Glutamatergic neuron (in vitro differentiated cells): ENCODE measurements around the gene DIP2A. TPM values are rescaled to one million over a fixed set of nuclear protein-coding genes. Genes with fewer than 3 reads are reported as not detected.

Experiments used
- DNase-seq: peaks from one replicate; pipeline ENCODE4 v3.0.0; 2022
- H3K27ac Mint-ChIP-seq: one replicate; pipeline ENCODE4 v1.8.0; 2020; ENCODE audit warnings: mild to moderate bottlenecking, mixed read lengths, inconsistent platforms; ENCODE audit not compliant: unreplicated experiment
- H3K27me3 Mint-ChIP-seq: one replicate; pipeline ENCODE4 v1.8.0; 2020; ENCODE audit warnings: mild to moderate bottlenecking, moderate library complexity, mixed read lengths, inconsistent platforms; ENCODE audit not compliant: unreplicated experiment
- H3K36me3 Mint-ChIP-seq: one replicate; pipeline ENCODE4 v1.8.0; 2020; ENCODE audit warnings: mild to moderate bottlenecking, mixed read lengths, inconsistent platforms; ENCODE audit not compliant: unreplicated experiment
- H3K4me1 Mint-ChIP-seq: one replicate; pipeline ENCODE4 v1.8.0; 2020; ENCODE audit warnings: mild to moderate bottlenecking, low read depth, mixed read lengths, inconsistent platforms; ENCODE audit not compliant: unreplicated experiment
- H3K4me3 Mint-ChIP-seq: one replicate; pipeline ENCODE4 v1.8.0; 2020; ENCODE audit warnings: mild to moderate bottlenecking, mixed read lengths, inconsistent platforms; ENCODE audit not compliant: unreplicated experiment
- H3K9me3 Mint-ChIP-seq: one replicate; pipeline ENCODE4 v1.8.0; 2020; ENCODE audit warnings: mild to moderate bottlenecking, moderate library complexity, mixed read lengths, inconsistent platforms; ENCODE audit not compliant: unreplicated experiment
- total RNA-seq: library from RNA; stranded (reverse); fragmentation: NEBNext Ultra II Directional; extraction: Animal tissue kit (Norgen Biotek cat#: 25700); gene quantifications from one replicate; pipeline ENCODE4 v1.2.1, GENCODE V29; 2021; ENCODE audit not compliant: unreplicated experiment
- TF ChIP-seq, protein P1 (sequence below): fragments of 200-600 bp; sonication (generic); IDR thresholded peaks from one replicate; pipeline ENCODE4 v1.5.0; 2021; ENCODE audit not compliant: partially characterized antibody, unreplicated experiment

Gene DIP2A
- total RNA-seq, 1 donor from 2014 or later, result 55.4 TPM

DNA sequence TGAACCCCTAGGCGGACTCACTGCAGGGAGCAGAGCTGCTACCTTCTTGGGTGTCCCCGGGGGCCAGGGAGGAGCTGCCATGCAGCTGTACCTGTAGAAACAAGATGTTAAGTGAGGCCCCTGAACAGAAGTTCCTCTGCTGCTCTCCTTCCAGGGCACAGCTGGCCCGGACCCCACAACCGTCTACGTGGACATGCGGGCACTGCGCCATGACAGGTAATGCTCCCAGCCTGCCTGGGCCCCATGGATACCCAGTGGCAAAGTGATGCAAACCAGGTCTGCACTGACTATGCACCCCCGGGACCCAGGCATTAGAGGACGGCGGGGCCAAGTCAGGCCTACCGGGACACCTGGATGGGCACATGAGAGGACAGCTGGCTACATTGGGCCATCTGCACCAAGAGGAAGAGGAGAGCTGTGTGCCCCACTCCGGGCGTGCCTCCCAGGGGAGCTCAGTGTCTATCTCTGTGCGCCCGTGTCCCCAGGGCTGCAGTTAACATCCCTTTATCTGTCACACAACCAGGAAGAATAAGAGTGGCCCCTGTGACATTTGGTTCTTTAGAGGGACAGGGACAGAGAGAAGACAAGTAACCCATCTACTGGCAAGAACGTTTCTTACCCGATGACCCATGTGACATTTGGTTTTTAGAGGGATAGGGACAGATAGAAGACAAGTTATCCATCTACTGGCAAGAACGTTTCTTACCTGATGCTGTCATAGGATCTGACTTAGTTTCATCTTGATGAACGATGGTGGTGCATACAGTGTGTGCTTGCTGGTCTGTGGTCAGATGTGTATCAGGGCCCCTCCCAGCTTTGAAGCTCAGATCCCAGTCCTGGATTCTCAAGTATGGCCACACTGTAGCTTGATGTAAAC is 102.1 kb downstream of the DIP2A start:
- peaks cover 4% of the 10 kb centered on the region for H3K27me3 Mint-ChIP-seq
- H3K9me3 Mint-ChIP-seq, result peaks cover 13% of the 10 kb centered on the region
- H3K4me3 Mint-ChIP-seq, result no peak overlapping the region
- TF ChIP-seq, protein P1, sequence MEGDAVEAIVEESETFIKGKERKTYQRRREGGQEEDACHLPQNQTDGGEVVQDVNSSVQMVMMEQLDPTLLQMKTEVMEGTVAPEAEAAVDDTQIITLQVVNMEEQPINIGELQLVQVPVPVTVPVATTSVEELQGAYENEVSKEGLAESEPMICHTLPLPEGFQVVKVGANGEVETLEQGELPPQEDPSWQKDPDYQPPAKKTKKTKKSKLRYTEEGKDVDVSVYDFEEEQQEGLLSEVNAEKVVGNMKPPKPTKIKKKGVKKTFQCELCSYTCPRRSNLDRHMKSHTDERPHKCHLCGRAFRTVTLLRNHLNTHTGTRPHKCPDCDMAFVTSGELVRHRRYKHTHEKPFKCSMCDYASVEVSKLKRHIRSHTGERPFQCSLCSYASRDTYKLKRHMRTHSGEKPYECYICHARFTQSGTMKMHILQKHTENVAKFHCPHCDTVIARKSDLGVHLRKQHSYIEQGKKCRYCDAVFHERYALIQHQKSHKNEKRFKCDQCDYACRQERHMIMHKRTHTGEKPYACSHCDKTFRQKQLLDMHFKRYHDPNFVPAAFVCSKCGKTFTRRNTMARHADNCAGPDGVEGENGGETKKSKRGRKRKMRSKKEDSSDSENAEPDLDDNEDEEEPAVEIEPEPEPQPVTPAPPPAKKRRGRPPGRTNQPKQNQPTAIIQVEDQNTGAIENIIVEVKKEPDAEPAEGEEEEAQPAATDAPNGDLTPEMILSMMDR, result no peak
- peak overlapping the region; percentile 38 for H3K27ac Mint-ChIP-seq
- peaks cover 5% of the 10 kb centered on the region for H3K36me3 Mint-ChIP-seq
- peaks cover 32% of the 10 kb centered on the region for H3K4me1 Mint-ChIP-seq
- DNase-seq, result no peak

GRCh38 chr21:46561445-46562090 is 102.9 kb downstream of the DIP2A start:
- Mint-ChIP-seq H3K27ac (no peak overlapping the region), H3K9me3 (peaks cover 13% of the 10 kb centered on the region), H3K4me1 (peaks cover 32% of the 10 kb centered on the region), H3K27me3 (peaks cover 4% of the 10 kb centered on the region), H3K4me3 (no peak overlapping the region), H3K36me3 (no peaks in the 10 kb centered on the region)
- no peak for DNase-seq
- TF ChIP-seq, protein P1, result no peak

DNA sequence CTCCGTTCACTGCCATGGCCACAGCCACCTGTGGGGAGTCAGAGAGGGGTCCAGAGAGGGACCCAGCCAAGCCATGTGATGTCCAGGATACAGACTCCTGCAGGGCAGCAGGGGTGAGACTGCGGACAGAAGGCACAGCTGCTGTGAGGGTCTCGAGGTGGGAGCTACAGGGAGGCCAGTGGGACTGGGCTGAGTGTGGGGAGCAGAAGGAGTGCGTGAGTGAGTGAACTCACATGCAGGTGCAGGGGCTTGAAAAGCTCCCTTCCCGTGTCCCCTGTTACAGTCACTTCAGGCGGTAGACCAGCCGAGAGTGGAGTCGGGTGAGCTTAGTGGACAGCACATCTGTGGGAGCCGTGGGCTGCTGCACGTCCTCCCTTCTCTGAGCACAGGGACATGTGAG is 103.8 kb downstream of the DIP2A start:
- no peaks in the 10 kb centered on the region for H3K36me3 Mint-ChIP-seq
- H3K4me1 Mint-ChIP-seq, result peaks cover 32% of the 10 kb centered on the region
- TF ChIP-seq, protein P1, result no peak

GRCh38 chr21:46562964-46563607 is 104.4 kb downstream of the DIP2A start:
- H3K4me3 Mint-ChIP-seq, result no peak overlapping the region
- no peak for DNase-seq
- H3K4me1 Mint-ChIP-seq, result peaks cover 32% of the 10 kb centered on the region
- TF ChIP-seq, protein P1, result no peak
- H3K27ac Mint-ChIP-seq, result no peak overlapping the region
- H3K36me3 Mint-ChIP-seq, result no peaks in the 10 kb centered on the region
- H3K9me3 Mint-ChIP-seq, result peaks cover 11% of the 10 kb centered on the region
- peaks cover 4% of the 10 kb centered on the region for H3K27me3 Mint-ChIP-seq

More for the DNA sequence above, 103.8 kb downstream of the DIP2A start:
- peaks cover 11% of the 10 kb centered on the region for H3K9me3 Mint-ChIP-seq
- no peak overlapping the region for H3K4me3 Mint-ChIP-seq
- H3K27me3 Mint-ChIP-seq, result peaks cover 4% of the 10 kb centered on the region
- peak overlapping the region; percentile 43 for H3K27ac Mint-ChIP-seq
- no peak for DNase-seq
